IMR-90 (cell line): ENCODE data around the gene SPARC. TPM values are rescaled to one million over a fixed set of nuclear protein-coding genes. Genes with fewer than 3 reads are reported as not detected.

Experiments
- ATAC-seq: fragments of 200-7000 bp; cut with Tn5 transposase; 2 replicates; pipeline ENCODE4 v1.9.1; 2020; ENCODE audit warnings: low read depth, mild to moderate bottlenecking, moderate library complexity
- BruUV-seq: library from RNA; stranded (reverse); fragments of 400-500 nt; replicated peaks from 2 replicates; lab custom pipeline; 2021; lab: Mats Ljungman, UMichigan
- CTCF ChIA-PET: fragments of 300-600 bp; formaldehyde crosslinking; extraction: SDS; loops from one replicate; lab custom pipeline; 2021; ENCODE audit warnings: antibody characterized with exemption; lab: Yijun Ruan, JAX
- POLR2A ChIA-PET: fragments of 300-600 bp; sonication (Branson Sonifier 250); formaldehyde crosslinking; loops from one replicate; lab custom pipeline; 2022; ENCODE audit warnings: antibody characterized with exemption; ENCODE audit not compliant: unreplicated experiment; lab: Charles Lee
- DNase-seq: peaks from one replicate; pipeline ENCODE4 v3.0.0; 2013
- H2AFZ ChIP-seq: replicated peaks from 2 replicates; pipeline ENCODE3; 2013; ENCODE audit warnings: low read length, mild to moderate bottlenecking; ENCODE audit not compliant: poor library complexity
- H2AK5ac ChIP-seq: 2 replicates; pipeline ENCODE4 v1.6.1; 2013; ENCODE audit warnings: low read depth, low read length, inconsistent platforms
- H2AK9ac ChIP-seq: replicated peaks from 2 replicates; pipeline ENCODE3; 2013; ENCODE audit warnings: mild to moderate bottlenecking, low read depth, low read length, moderate library complexity; ENCODE audit not compliant: poor library complexity
- H2BK120ac ChIP-seq: 2 replicates; pipeline ENCODE4 v1.6.1; 2013; ENCODE audit warnings: low read depth, low read length, inconsistent platforms
- H2BK15ac ChIP-seq: 3 replicates; pipeline ENCODE4 v1.6.1; 2013; ENCODE audit warnings: low read depth, low read length, inconsistent platforms
- H2BK20ac ChIP-seq: 2 replicates; pipeline ENCODE4 v1.6.1; 2013; ENCODE audit warnings: low read depth, mild to moderate bottlenecking, inconsistent platforms, low read length, moderate library complexity
- H2BK5ac ChIP-seq: 2 replicates; pipeline ENCODE4 v1.6.1; 2013; ENCODE audit warnings: mild to moderate bottlenecking, low read depth, low read length, inconsistent platforms; ENCODE audit not compliant: poor library complexity, severe bottlenecking
- H3K14ac ChIP-seq: replicated peaks from 2 replicates; pipeline ENCODE4 v1.6.1; 2013; ENCODE audit warnings: low read depth, low read length, inconsistent platforms
- H3K18ac ChIP-seq: 2 replicates; pipeline ENCODE4 v1.6.1; 2013; ENCODE audit warnings: low read depth, low read length, control low read depth
- H3K23ac ChIP-seq: 2 replicates; pipeline ENCODE4 v1.6.1; 2013; ENCODE audit warnings: low read depth, low read length, inconsistent platforms
- H3K27ac ChIP-seq: 2 replicates; pipeline ENCODE4 v1.5.1; 2013; ENCODE audit warnings: mild to moderate bottlenecking, control low read depth, low read length; ENCODE audit not compliant: insufficient read depth
- H3K27me3 ChIP-seq: 2 replicates; pipeline ENCODE4 v1.6.1; 2013; ENCODE audit warnings: low read length; ENCODE audit not compliant: control insufficient read depth, insufficient read depth
- H3K36me3 ChIP-seq: 2 replicates; pipeline ENCODE4 v1.6.1; 2013; ENCODE audit warnings: low read length, mixed read lengths; ENCODE audit not compliant: control insufficient read depth, insufficient read depth
- H3K4ac ChIP-seq: 2 replicates; pipeline ENCODE4 v1.6.1; 2013; ENCODE audit warnings: low read depth, low read length, inconsistent platforms
- H3K4me1 ChIP-seq: 2 replicates; pipeline ENCODE4 v1.6.1; 2013; ENCODE audit warnings: low read length, mixed read lengths; ENCODE audit not compliant: control insufficient read depth, insufficient read depth
- H3K4me2 ChIP-seq: 2 replicates; pipeline ENCODE4 v1.6.1; 2013; ENCODE audit warnings: low read depth, mild to moderate bottlenecking, control low read depth, low read length, moderate library complexity
- H3K4me3 ChIP-seq: 2 replicates; pipeline ENCODE4 v1.5.1; 2013; ENCODE audit warnings: low read depth, mild to moderate bottlenecking, control low read depth, low read length, moderate library complexity; ENCODE audit not compliant: insufficient read depth
- H3K56ac ChIP-seq: 2 replicates; pipeline ENCODE4 v1.6.1; 2013; ENCODE audit warnings: low read length, inconsistent platforms; ENCODE audit not compliant: insufficient read depth; ENCODE audit errors: extremely low read depth
- H3K79me1 ChIP-seq, 2 experiments: 2 replicates each; pipeline ENCODE4 v1.6.1; 2013; ENCODE audit warnings: low read length in 2 of 2, inconsistent platforms in 1 of 2, low read depth in 1 of 2
- H3K9ac ChIP-seq: 2 replicates; pipeline ENCODE4 v1.6.1; 2013; ENCODE audit warnings: low read depth, low read length, control low read depth
- H3K9me1 ChIP-seq: 2 replicates; pipeline ENCODE4 v1.6.1; 2013; ENCODE audit warnings: low read length, inconsistent platforms; ENCODE audit not compliant: insufficient read depth
- H3K9me3 ChIP-seq: 2 replicates; pipeline ENCODE4 v1.6.1; 2013; ENCODE audit warnings: low read length; ENCODE audit not compliant: control insufficient read depth, insufficient read depth
- H4K20me1 ChIP-seq: 2 replicates; pipeline ENCODE4 v1.6.1; 2013; ENCODE audit warnings: low read length, inconsistent platforms; ENCODE audit not compliant: insufficient read depth
- H4K5ac ChIP-seq: 2 replicates; pipeline ENCODE4 v1.6.1; 2013; ENCODE audit warnings: mild to moderate bottlenecking, low read depth, low read length, control low read depth
- H4K8ac ChIP-seq, 2 experiments: 2 replicates each; pipeline ENCODE4 v1.6.1; 2013; ENCODE audit warnings: low read depth in 2 of 2, low read length in 2 of 2, control low read depth in 1 of 2, inconsistent platforms in 1 of 2
- H4K91ac ChIP-seq: 2 replicates; pipeline ENCODE4 v1.6.1; 2013; ENCODE audit warnings: low read depth, low read length, inconsistent platforms; ENCODE audit not compliant: insufficient read depth
- CEBPB ChIP-seq: IDR thresholded peaks from 2 replicates; pipeline ENCODE4 v1.6.1; 2012; ENCODE audit warnings: low read depth, low read length, improper control_type of control experiment
- NFE2L2 ChIP-seq: fragments of 150-350 bp; IDR thresholded peaks from 2 replicates; pipeline ENCODE4 v1.6.1; 2016; ENCODE audit warnings: low read depth, mild to moderate bottlenecking, low read length
- WGBS, 2 experiments: methylation state at CpG; one replicate each; pipeline versions ENCODE4 v1.1.5 to v1.1.7; 2013; ENCODE audit warnings: missing lambda C conversion rate in 2 of 2; ENCODE audit not compliant: insufficient read length in 1 of 2; ENCODE audit errors: extremely low coverage in 2 of 2; 5-methylcytosine and 5-hydroxymethylcytosine counted together
- dilution Hi-C: fragments of 300-500 bp; cut with HindIII; formaldehyde crosslinking; loops from one replicate; pipeline ENCODE4 v1.14.3; 2018; ENCODE audit warnings: low sequenced_read_pairs; ENCODE audit not compliant: unreplicated experiment
- in situ Hi-C: fragments of 300-500 bp; cut with MboI; formaldehyde crosslinking; loops from 3 replicates; pipeline ENCODE4 v1.14.3; 2019; ENCODE audit warnings: low sequenced_read_pairs, inconsistent platforms, mixed read lengths
- intact Hi-C: fragments of 100-400 bp; cut with micrococcal nuclease; formaldehyde crosslinking; loops from 2 replicates; pipeline ENCODE4 v1.10.0; 2022
- polyA plus RNA-seq, 3 experiments: library from polyadenylated mRNA; depleted of rRNA; stranded (reverse); fragments of >200 nt; gene quantifications; 2 replicates each; pipeline ENCODE4 v1.2.3, GENCODE V29; 2012; ENCODE audit warnings: low replicate concordance in 1 of 3
- total RNA-seq: library from RNA; depleted of rRNA; stranded (reverse); fragments of >200 nt; gene quantifications from 2 replicates; pipeline ENCODE4 v1.2.3, GENCODE V29; 2012

Gene SPARC
- total and polyA plus RNA-seq, 2 of the 4 experiments (the other 2 are of a cell fraction) = 1,186 to 4,692 TPM

DNA sequence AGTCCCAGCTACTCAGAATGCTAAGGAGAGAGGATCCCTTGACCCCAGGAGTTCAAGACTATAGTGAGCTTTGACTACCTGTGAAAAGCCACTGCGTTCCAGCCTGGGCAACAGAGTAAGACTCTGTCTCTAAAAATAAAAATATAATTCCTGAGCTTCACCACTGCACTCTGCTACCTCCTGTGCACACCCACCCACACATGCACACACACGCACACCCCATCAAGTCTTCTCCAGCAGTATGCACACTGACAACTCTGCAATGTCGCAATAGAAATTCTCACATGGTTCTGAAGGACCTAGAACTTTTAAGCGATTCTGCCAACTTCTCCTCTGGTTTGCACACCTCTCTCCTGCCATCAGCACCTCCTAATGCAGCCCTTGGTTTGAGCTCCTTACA, 48.1 kb downstream of the SPARC start:
- POLR2A ChIA-PET = no interaction called here
- Histone ChIP-seq H3K4me1 (no peaks in the 10 kb centered on the region), H3K27ac (no peak overlapping the region), H3K27me3 (peaks cover 35% of the 10 kb centered on the region), H3K9ac (no peak overlapping the region), H3K9me1 (no peaks in the 10 kb centered on the region), H3K36me3 (no peaks in the 10 kb centered on the region), H2AFZ (no peak overlapping the region), H3K79me1 (no peaks in the 10 kb centered on the region), H4K8ac (no peak overlapping the region), H3K4me2 (no peak overlapping the region), H3K14ac (no peak overlapping the region), H3K56ac (no peak overlapping the region), H3K4ac (no peak overlapping the region), H3K4me3 (no peak overlapping the region), H4K20me1 (no peaks in the 10 kb centered on the region), H2AK5ac (no peak overlapping the region), H2AK9ac (no peak overlapping the region), H2BK5ac (no peak overlapping the region), H4K5ac (no peak overlapping the region), H3K9me3 (no peaks in the 10 kb centered on the region), H4K91ac (no peak overlapping the region), H3K18ac (no peak overlapping the region), H3K23ac (no peak overlapping the region), H2BK20ac (no peak overlapping the region), H2BK120ac (no peak overlapping the region), H2BK15ac (no peak overlapping the region)
- in situ Hi-C loops = no loop called here
- WGBS, 2 experiments = 78% methylated on average over 3 of the region's 4 CpGs; no CpG with 5 or more reads in 1 of the 2 experiments
- intact Hi-C loops = no loop called here
- CTCF ChIA-PET = interaction anchor here (1.1 kb wide), 1 partner anchor 13 kb away, joined by 7 read pairs; no protein-coding TSS in a partner anchor
- BruUV-seq = no TSS peak
- DNase-seq = no peak
- dilution Hi-C loops = no loop called here
- peak; percentile 46 for TF ChIP-seq CEBPB
- no peak for TF ChIP-seq NFE2L2
- no peak for ATAC-seq
